RWPE1 (cell line): Measurements from ENCODE around the gene APH1A.
"Not testable (repeated sequence)": the region's sequence is repeated elsewhere in the genome, so short reads cannot be mapped to it uniquely, and the experiment has no call there.

Experiments
- CTCF ChIA-PET: fragments of 350-600 bp; sonication (Branson Sonifier 250); formaldehyde crosslinking; extraction: SDS; loops from one replicate; lab custom pipeline; 2021; lab: Yijun Ruan, JAX
- POLR2A ChIA-PET: fragments of 400-600 bp; formaldehyde crosslinking; extraction: SDS; loops from one replicate; lab custom pipeline; 2020; ENCODE audit warnings: antibody characterized with exemption; ENCODE audit not compliant: low non-redundant PET; lab: Yijun Ruan, JAX
- DNase-seq: peaks from one replicate; pipeline ENCODE4 v3.0.0; 2012; ENCODE audit warnings: low spot score
- H3K27ac ChIP-seq: fragments of 450-650 bp; 2 replicates; pipeline ENCODE4 v1.5.1; 2017
- TF ChIP-seq, protein P1 (sequence below): fragments of 450-650 bp; conservative IDR thresholded peaks from 2 replicates; pipeline ENCODE4 v1.5.1; 2017; ENCODE audit warnings: low read depth, mild to moderate bottlenecking

APH1A gene

GRCh38 chr1:150235294-150235851 is 33.4 kb downstream of the APH1A start:
- CTCF ChIA-PET, result no interaction called here
- POLR2A ChIA-PET, result no interaction called here
- TF ChIP-seq, protein P1, sequence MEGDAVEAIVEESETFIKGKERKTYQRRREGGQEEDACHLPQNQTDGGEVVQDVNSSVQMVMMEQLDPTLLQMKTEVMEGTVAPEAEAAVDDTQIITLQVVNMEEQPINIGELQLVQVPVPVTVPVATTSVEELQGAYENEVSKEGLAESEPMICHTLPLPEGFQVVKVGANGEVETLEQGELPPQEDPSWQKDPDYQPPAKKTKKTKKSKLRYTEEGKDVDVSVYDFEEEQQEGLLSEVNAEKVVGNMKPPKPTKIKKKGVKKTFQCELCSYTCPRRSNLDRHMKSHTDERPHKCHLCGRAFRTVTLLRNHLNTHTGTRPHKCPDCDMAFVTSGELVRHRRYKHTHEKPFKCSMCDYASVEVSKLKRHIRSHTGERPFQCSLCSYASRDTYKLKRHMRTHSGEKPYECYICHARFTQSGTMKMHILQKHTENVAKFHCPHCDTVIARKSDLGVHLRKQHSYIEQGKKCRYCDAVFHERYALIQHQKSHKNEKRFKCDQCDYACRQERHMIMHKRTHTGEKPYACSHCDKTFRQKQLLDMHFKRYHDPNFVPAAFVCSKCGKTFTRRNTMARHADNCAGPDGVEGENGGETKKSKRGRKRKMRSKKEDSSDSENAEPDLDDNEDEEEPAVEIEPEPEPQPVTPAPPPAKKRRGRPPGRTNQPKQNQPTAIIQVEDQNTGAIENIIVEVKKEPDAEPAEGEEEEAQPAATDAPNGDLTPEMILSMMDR, result no peak
- peak; percentile 66 for DNase-seq
- peak overlapping the region; percentile 96 for H3K27ac ChIP-seq

- peak overlapping the region; percentile 96 for H3K27ac ChIP-seq
- peak; percentile 79 for DNase-seq
- ChIA-PET POLR2A (no interaction called here), CTCF (interaction anchor here (1.8 kb wide), 1 partner anchor 10 kb away, joined by 6 read pairs; no protein-coding TSS in a partner anchor)
- TF ChIP-seq, protein P1, result no peak
Measured at GRCh38 chr1:150234566-150235293, 34.1 kb downstream of the APH1A start.

DNA sequence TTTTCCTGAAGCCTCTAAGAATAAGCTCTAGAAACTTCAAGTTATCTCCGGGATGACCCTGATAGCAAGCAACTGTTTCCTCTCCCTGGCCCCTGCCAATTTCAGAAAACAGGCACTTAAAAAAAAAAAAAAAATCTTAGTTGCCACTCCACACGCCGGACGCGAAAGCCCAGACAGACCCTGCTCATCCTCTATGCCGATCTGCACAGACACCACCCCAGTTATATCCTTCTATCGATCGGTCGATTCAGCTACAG is 34.6 kb downstream of the APH1A start:
- CTCF ChIA-PET, result interaction anchor here (1.8 kb wide), 1 partner anchor 9 kb away, joined by 6 read pairs; no protein-coding TSS in a partner anchor
- no peak for DNase-seq
- peak overlapping the region; percentile 96 for H3K27ac ChIP-seq
- TF ChIP-seq, protein P1, result no peak
- POLR2A ChIA-PET, result no interaction called here

DNA sequence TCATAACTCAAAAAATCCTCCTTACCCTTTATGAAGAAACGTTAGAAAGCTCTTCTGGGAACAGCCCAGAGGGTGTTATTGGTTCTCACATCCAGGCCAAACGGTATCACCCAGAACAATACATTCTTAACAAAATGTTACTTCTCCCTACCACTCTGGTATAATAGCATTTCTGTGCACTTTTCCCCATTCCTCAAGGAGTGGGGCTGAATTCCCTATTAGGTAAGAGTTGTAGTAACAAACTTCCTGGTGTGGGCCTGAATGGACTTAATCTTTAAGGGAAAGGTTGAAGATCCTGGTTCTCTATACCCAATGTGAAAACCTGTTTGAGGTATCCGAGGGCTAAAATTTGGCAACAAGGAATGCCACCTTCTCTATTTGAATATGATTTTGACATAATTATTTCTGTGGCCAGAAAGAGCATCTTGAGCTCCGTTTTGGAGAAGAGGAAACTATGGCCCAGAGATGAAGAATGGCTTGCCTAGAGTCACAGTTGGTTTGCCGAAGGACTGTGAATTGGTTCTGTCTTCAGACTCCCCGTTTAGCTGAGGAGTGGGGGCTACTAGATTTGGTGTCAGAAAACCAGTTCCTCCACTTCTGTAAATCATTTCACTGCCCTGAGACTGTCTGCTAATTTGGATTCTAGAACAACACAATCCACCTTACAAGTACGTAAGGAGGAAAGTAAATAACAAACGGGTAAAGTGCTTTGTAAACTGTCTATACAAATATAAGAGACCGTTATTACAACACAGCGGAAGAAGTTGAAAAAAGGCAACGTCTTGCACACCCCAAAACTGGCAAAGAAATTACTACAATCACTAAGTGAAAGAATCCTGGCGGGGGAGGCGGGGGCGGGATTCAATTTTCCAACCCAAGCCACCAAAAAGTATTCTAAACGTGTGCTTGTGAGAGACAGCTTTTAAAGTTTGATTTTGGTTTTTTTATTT is 35.2 kb downstream of the APH1A start:
- TF ChIP-seq, protein P1, result no peak
- DNase-seq, result no peak
- POLR2A ChIA-PET, result no interaction called here
- CTCF ChIA-PET, result interaction anchor here (0.7 to 1.8 kb wide), 3 partner anchors 9 to 22 kb away, joined by 5 to 6 read pairs (median 6); no protein-coding TSS in a partner anchor
- peak overlapping the region; percentile 96 for H3K27ac ChIP-seq

DNA sequence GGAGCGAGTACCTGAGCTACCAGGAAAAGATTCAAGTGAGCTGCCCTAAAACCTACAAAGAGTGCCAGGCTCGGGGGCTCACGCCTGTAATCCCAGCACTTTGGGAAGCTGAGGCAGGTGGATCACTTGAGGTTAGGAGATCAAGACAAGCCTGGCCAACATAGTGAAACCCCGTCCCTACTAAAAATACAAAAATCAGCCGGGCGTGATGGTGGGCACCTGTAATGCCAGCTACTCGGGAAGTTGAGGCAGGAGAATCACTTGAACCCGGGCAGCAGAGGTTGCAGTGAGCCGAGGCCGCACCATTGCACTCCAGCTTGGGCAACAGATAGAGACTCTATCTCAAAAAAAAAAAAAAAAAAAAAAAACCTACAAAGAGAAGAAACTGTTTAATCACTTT is 35.9 kb downstream of the APH1A start:
- DNase-seq, POLR2A ChIA-PET: not testable (repeated sequence)
- H3K27ac ChIP-seq, result peak overlapping the region; percentile 32; the same call in 1 of the 2 replicates
- CTCF ChIA-PET, result interaction anchor here (0.7 to 1.8 kb wide), 3 partner anchors 8 to 23 kb away, joined by 5 to 6 read pairs (median 6); no protein-coding TSS in a partner anchor

- POLR2A ChIA-PET, H3K27ac ChIP-seq, DNase-seq: not testable (repeated sequence)
- CTCF ChIA-PET, result interaction anchor here (0.6 to 1.7 kb wide), 2 partner anchors 27 to 28 kb away, joined by 3 to 7 read pairs; no protein-coding TSS in a partner anchor
Measured at GRCh38 chr1:150228246-150228645, 40.6 kb downstream of the APH1A start.

- TF ChIP-seq, protein P1, result no peak
- DNase-seq, result no peak
- ChIA-PET POLR2A (no interaction called here), CTCF (no interaction called here)
- no peak overlapping the region for H3K27ac ChIP-seq
Measured at GRCh38 chr1:150227228-150227627, 41.6 kb downstream of the APH1A start.
